GM19035 (cell line): ENCODE measurements around the gene EDAR.

Source experiments
- ATAC-seq: cut with Tn5 transposase; IDR thresholded peaks from one replicate; pipeline ENCODE4 v1.9.1; 2021; ENCODE audit not compliant: unreplicated experiment

The EDAR gene

GRCh38 chr2:108870069-108870644 lies 118.9 kb downstream of the EDAR start:
- ATAC-seq: no peak

- no peak for ATAC-seq
These were observed 119.5 kb downstream of the EDAR start for GRCh38 chr2:108869542-108869941.

GRCh38 chr2:108868911-108869310 lies 120.1 kb downstream of the EDAR start:
- no peak for ATAC-seq

GRCh38 chr2:108866041-108866440 lies 123.0 kb downstream of the EDAR start:
- ATAC-seq: no peak

- no peak for ATAC-seq
These were observed 130.1 kb downstream of the EDAR start for GRCh38 chr2:108858894-108859293.

- ATAC-seq: no peak
These were observed 133.8 kb downstream of the EDAR start for GRCh38 chr2:108855194-108855593.

GRCh38 chr2:108854484-108854883 lies 134.5 kb downstream of the EDAR start:
- no peak for ATAC-seq

GRCh38 chr2:108853421-108853820 lies 135.6 kb downstream of the EDAR start:
- no peak for ATAC-seq

GRCh38 chr2:108852375-108852774 lies 136.6 kb downstream of the EDAR start:
- no peak for ATAC-seq

- no peak for ATAC-seq
These were observed 142.0 kb downstream of the EDAR start for GRCh38 chr2:108847000-108847399.

- ATAC-seq: no peak
These were observed 143.1 kb downstream of the EDAR start for GRCh38 chr2:108845923-108846322.
